Activated T-helper 1 cell treated with Interleukin-2 at 50 U/mL for 16 hours (primary cell): ENCODE results near the gene GIMAP2.
"Not testable (repeated sequence)": the region's sequence is repeated elsewhere in the genome, so short reads cannot be mapped to it uniquely, and the experiment has no call there.

Experiments
- DNase-seq: peaks from one replicate; pipeline ENCODE4 v3.0.0-alpha.2; 2020; ENCODE audit warnings: low read depth

Gene GIMAP2

DNA sequence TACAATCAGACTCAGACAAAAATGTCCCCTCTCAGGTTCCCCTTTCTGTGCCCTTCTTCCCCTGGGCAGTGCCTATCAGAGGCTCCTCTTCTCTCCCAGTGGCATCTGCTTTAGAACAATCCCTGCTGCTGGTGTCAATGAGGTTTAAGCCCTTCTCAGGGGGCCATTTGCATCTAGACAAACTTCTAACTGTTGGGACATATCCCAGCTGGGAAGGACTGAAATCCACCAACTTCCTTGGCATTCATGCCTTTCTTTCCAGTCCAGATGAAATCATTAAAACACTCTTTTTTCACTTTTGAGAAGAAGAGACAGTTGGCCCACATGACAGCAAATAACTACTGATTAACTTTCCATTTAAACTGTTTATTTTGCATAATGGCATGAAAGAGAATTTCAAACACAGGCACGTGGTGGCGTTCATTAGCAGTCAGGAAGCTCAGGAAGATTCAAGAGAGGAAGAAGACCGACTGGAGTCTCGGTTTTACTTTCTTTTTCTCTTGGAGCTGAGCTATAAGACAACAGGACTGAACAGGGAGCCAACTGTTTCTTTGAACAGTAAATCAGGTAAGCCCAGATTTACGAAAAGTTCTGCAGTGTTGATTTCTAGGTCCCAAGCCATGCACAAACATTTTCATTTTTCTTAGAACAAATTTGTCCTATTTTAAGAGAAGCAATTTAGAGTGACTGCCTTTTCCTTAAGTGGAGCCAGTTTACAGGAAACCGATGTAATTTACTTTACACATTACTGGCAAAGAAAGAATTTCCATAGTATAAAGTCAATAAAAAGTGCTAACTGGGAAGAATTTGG lies at the start of gene GIMAP2:
Gene GIMAP2, plus strand, starts transcription at position 488 of the 811 bp plus-strand sequence. CDS start 1,354 bp downstream, outside the sequence.
- DNase-seq: no peak

GRCh38 chr7:150641854-150642253 lies 43.7 kb upstream of the GIMAP2 start:
- DNase-seq: no peak

- DNase-seq: no peak
Measured at GRCh38 chr7:150642926-150643325, 42.6 kb upstream of the GIMAP2 start.

DNA sequence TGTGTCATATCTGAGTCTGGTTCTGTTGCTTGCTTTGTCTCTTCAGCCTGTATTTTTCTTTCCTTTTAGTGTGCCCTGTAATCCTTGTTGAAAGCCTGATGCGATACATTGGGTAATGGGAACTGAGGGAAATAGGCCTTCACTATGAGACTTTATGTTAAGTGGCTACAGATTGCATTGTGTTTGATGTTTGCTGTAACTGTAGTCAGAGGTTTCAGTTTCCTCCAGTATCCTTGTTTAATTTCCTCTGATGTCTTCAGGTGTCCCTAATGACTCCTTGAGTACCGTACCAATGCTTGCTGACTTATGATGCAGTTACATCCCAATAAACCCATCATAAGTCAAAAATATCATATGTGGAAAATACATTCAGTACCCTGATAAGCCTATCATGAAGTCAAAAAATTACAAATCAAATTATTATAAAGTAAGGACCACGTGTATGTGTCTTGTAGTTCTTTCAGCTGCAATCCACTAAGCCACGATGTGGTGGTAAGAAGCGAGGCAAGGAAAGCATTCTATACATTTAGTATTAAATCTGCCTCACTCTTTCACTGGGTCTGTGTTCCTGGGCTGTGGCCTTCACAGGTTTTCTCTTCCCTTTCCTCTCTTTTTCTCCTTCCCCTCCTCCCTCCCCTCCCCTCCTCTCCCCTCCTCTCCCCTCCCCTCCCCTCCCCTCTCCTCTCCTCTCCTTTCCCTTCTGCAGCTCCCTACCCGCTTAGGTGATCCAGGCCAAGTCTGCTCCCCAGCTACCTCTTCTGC lies 40.1 kb upstream of the GIMAP2 start:
- DNase-seq: no peak

- no peak for DNase-seq
Measured at GRCh38 chr7:150648353-150649079, 37.0 kb upstream of the GIMAP2 start.

- DNase-seq: no peak
Measured at GRCh38 chr7:150649080-150649385, 36.5 kb upstream of the GIMAP2 start.

- no peak for DNase-seq
Measured at GRCh38 chr7:150654692-150655091, 30.8 kb upstream of the GIMAP2 start.

- DNase-seq: no peak
Measured at GRCh38 chr7:150656047-150656446, 29.5 kb upstream of the GIMAP2 start.

- no peak for DNase-seq
Measured at GRCh38 chr7:150657526-150657925, 28.0 kb upstream of the GIMAP2 start.

DNA sequence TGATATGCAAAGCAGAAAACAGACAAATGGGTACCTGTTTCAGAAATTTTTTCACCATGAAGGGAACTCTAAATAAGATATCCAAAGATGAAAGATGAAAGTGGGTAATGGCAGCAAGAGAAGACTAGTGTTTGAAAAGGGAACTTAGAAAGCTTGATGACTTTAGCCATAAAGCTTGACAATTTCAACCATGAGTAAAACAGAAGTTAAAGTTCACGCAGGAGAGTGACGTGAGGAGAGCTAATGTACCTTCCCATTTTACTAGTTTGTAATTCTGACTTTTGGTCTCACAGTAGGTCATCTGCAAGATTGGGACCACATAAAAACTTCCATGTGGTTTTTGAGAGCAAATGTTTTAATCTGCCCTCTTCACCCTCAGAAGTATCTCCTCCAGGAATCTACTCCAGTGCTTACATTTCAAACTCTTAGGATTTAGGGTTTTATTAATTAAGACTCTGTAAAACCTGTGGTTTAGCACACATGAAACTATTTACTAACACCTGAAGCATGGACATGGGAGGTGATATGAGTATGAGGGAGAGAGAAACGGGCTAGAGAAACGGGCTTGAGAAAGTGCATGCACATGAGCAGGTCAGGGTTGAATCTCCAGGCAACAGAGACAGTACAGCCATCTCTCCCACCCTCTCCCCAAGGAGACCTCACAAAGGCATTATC lies 24.4 kb upstream of the GIMAP2 start:
- no peak for DNase-seq

GRCh38 chr7:150662821-150663220 lies 22.7 kb upstream of the GIMAP2 start:
- not testable (repeated sequence) for DNase-seq

GRCh38 chr7:150663802-150664494 lies 21.6 kb upstream of the GIMAP2 start:
- DNase-seq: no peak

GRCh38 chr7:150665089-150665748 lies 20.3 kb upstream of the GIMAP2 start:
- DNase-seq: no peak

DNA sequence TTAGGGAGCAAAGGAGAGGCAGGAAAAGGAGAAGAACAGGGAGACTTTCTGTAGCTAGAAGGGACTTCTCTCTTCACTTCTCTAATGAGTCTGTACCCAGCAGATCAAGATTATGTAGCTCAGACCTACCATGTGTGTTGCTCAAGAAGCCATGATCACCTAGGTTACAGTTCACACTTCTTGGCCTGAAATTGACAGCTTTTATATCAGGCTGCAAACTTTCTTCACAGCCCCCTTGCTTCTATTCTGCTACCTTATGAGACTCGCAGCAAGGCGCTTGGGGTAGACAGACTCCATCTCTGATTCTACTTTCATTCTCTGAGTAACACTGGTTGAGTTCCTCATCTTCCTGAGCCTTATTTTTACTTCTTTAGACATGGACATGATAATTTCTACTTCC lies 19.6 kb upstream of the GIMAP2 start:
- DNase-seq: no peak

- no peak for DNase-seq
Measured at GRCh38 chr7:150666412-150666811, 19.1 kb upstream of the GIMAP2 start.

DNA sequence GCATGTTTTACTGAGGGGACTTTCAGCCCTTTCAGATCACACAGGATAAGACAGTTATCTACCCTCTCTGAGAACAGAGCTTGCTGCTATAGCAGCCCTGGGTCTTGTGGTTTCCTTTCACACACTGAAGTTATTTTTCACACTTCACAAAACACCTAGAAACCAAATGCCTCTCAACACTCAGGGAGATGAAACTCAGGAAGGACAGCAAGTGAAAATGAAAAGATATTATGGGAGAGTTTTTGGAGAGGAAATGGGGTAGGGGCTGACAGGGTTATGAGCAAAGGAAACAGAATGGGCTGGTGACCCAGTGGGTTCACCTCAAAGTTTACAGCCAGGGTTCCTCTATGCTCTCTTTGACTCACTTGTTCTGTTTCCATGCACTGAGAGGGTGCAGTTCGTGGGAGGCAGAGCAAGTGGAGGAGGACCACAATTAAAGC lies 17.0 kb upstream of the GIMAP2 start:
- no peak for DNase-seq

DNA sequence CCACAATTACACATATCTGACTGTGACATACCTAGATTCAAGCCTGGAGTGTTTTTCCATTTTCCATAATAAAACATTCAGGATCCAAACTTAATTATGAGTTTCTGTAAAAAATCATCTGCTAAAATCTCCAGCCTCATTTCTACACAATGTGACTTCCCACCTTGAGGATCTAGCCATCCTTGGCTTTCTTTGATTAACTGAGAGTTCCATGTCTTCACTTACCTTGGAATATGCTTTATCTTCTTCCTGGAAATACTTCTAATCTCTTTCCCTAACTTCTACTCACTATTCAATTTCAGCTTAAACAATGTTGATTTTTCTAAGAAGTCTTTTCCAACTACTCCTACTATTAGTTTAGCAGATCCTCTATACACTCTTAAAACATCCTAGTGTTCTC lies 16.5 kb upstream of the GIMAP2 start:
- DNase-seq: no peak

- DNase-seq: not testable (repeated sequence)
Measured at GRCh38 chr7:150671798-150672585, 13.5 kb upstream of the GIMAP2 start.

DNA sequence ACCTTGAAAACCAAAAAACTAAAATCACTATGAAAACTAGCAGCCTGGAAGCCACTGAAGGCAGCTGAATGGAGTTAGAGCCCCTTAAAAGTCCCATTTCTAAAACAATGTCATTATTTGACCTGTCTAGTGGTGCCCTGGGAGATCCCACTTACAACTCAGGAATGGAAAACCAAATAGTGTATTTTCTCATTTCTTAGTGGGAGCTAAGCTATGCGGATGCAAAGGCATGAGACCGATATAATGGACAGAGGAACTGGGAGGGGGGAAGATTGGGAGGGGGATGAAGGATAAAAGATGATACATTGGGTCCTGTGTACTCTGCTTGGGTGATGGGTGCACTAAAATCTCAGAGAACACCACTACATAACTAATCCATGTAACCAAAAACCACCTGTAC lies 9.8 kb upstream of the GIMAP2 start:
- DNase-seq: no peak

GRCh38 chr7:150676276-150676675 lies 9.2 kb upstream of the GIMAP2 start:
- not testable (repeated sequence) for DNase-seq
